ENCODE measurements around the gene L3MBTL4. TPM values are rescaled to one million over a fixed set of nuclear protein-coding genes. Genes with fewer than 3 reads are reported as not detected.

L3MBTL4 gene
- total RNA-seq, 1 donor from 2014 or later = 8.7 TPM

- no peak for DNase-seq (ENCODE audit: low spot score)
- ATAC-seq = no peak
- intact Hi-C loops (cut with DNase I) = no loop called here
Measured at GRCh38 chr18:6327895-6328620, 86.7 kb downstream of the L3MBTL4 start.

GRCh38 chr18:6327485-6327884, 87.2 kb downstream of the L3MBTL4 start:
- intact Hi-C loops (cut with DNase I) = no loop called here
- DNase-seq (ENCODE audit: low spot score) (no peak), ATAC-seq (no peak)

GRCh38 chr18:6326566-6326965, 88.1 kb downstream of the L3MBTL4 start:
- intact Hi-C loops (cut with DNase I) = no loop called here

GRCh38 chr18:6323319-6323889, 91.3 kb downstream of the L3MBTL4 start:
- intact Hi-C loops (cut with DNase I) = no loop called here

More at GRCh38 chr18:6326566-6326965, 88.1 kb downstream of the L3MBTL4 start:
- ATAC-seq (no peak), DNase-seq (ENCODE audit: low spot score) (no peak)

GRCh38 chr18:6315517-6316331, 99.0 kb downstream of the L3MBTL4 start:
- no peak for ATAC-seq
- intact Hi-C loops (cut with DNase I) = no loop called here
- DNase-seq (ENCODE audit: low spot score) = no peak

More at GRCh38 chr18:6323319-6323889, 91.3 kb downstream of the L3MBTL4 start:
- DNase-seq (ENCODE audit: low spot score) = no peak
- no peak for ATAC-seq

GRCh38 chr18:6313415-6313814, 101.3 kb downstream of the L3MBTL4 start:
- ATAC-seq (no peak), DNase-seq (ENCODE audit: low spot score) (no peak)
- intact Hi-C loops (cut with DNase I) = no loop called here

GRCh38 chr18:6311456-6312215, 103.1 kb downstream of the L3MBTL4 start:
- ATAC-seq (no peak), DNase-seq (ENCODE audit: low spot score) (no peak)
- intact Hi-C loops (cut with DNase I) = no loop called here

- no peak for ATAC-seq
- intact Hi-C loops (cut with DNase I) = no loop called here
- DNase-seq (ENCODE audit: low spot score) = no peak
Measured at GRCh38 chr18:6310714-6311113, 104.0 kb downstream of the L3MBTL4 start.

GRCh38 chr18:6297875-6298274, 116.8 kb downstream of the L3MBTL4 start:
- intact Hi-C loops (cut with DNase I) = no loop called here
- ATAC-seq (no peak), DNase-seq (ENCODE audit: low spot score) (no peak)

GRCh38 chr18:6294148-6294784, 120.4 kb downstream of the L3MBTL4 start:
- DNase-seq (ENCODE audit: low spot score) = no peak
- intact Hi-C loops (cut with DNase I) = no loop called here
- ATAC-seq = peak; percentile 97

GRCh38 chr18:6289843-6290242, 124.9 kb downstream of the L3MBTL4 start:
- DNase-seq (ENCODE audit: low spot score) (no peak), ATAC-seq (no peak)
- intact Hi-C loops (cut with DNase I) = no loop called here

- intact Hi-C loops (cut with DNase I) = no loop called here
- ATAC-seq = no peak
Measured at GRCh38 chr18:6286585-6286984, 128.1 kb downstream of the L3MBTL4 start.

GRCh38 chr18:6284761-6285160, 129.9 kb downstream of the L3MBTL4 start:
- intact Hi-C loops (cut with DNase I) = no loop called here
- ATAC-seq = peak; percentile 30
- DNase-seq (ENCODE audit: low spot score) = no peak

More at GRCh38 chr18:6286585-6286984, 128.1 kb downstream of the L3MBTL4 start:
- DNase-seq (ENCODE audit: low spot score) = no peak

GRCh38 chr18:6284300-6284699, 130.4 kb downstream of the L3MBTL4 start:
- ATAC-seq (no peak), DNase-seq (ENCODE audit: low spot score) (no peak)
- intact Hi-C loops (cut with DNase I) = no loop called here

GRCh38 chr18:6281874-6282273, 132.8 kb downstream of the L3MBTL4 start:
- DNase-seq (ENCODE audit: low spot score) = no peak
- no peak for ATAC-seq
- intact Hi-C loops (cut with DNase I) = no loop called here

GRCh38 chr18:6280211-6280743, 134.4 kb downstream of the L3MBTL4 start:
- ATAC-seq = no peak
- no peak for DNase-seq (ENCODE audit: low spot score)
- intact Hi-C loops (cut with DNase I) = no loop called here

- ATAC-seq (peak; percentile 51), DNase-seq (ENCODE audit: low spot score) (no peak)
- intact Hi-C loops (cut with DNase I) = no loop called here
Measured at GRCh38 chr18:6279308-6279707, 135.4 kb downstream of the L3MBTL4 start.

GRCh38 chr18:6273423-6273822, 141.3 kb downstream of the L3MBTL4 start:
- ATAC-seq = no peak
- no peak for DNase-seq (ENCODE audit: low spot score)
- intact Hi-C loops (cut with DNase I) = no loop called here
